Osteoblast (primary cell): ENCODE data around the gene SEPTIN12. TPM values are rescaled to one million over a fixed set of nuclear protein-coding genes. Genes with fewer than 3 reads are reported as not detected.
A peak's percentile ranks its signal among the peaks of the same experiment; 100 is the strongest.

Source experiments
- DNase-seq: peaks from one replicate; pipeline ENCODE4 v3.0.0; 2011; ENCODE audit warnings: low spot score, mixed read lengths; ENCODE audit not compliant: insufficient read length; ENCODE audit errors: missing footprints
- H2AFZ ChIP-seq: 2 replicates; pipeline ENCODE4 v1.6.0; 2011; ENCODE audit warnings: mild to moderate bottlenecking, low read length
- H3K27ac ChIP-seq: 2 replicates; pipeline ENCODE4 v1.5.1; 2011; ENCODE audit warnings: mild to moderate bottlenecking, low read depth, low read length, moderate library complexity
- H3K27me3 ChIP-seq: 2 replicates; pipeline ENCODE4 v1.6.0; 2012; ENCODE audit warnings: mild to moderate bottlenecking, control low read depth, inconsistent platforms, low read length, moderate library complexity; ENCODE audit not compliant: insufficient read depth
- H3K36me3 ChIP-seq: 2 replicates; pipeline ENCODE4 v1.5.1; 2011; ENCODE audit warnings: mild to moderate bottlenecking, low read length, control low read depth, moderate library complexity; ENCODE audit not compliant: insufficient read depth
- H3K4me1 ChIP-seq: 2 replicates; pipeline ENCODE4 v1.5.1; 2011; ENCODE audit warnings: mild to moderate bottlenecking, low read length, control low read depth, moderate library complexity; ENCODE audit not compliant: insufficient read depth
- H3K4me2 ChIP-seq: 2 replicates; pipeline ENCODE4 v1.6.0; 2011; ENCODE audit warnings: mild to moderate bottlenecking, low read length; ENCODE audit not compliant: insufficient read depth
- H3K4me3 ChIP-seq: fragments of 200-600 bp; sonication (generic); 3 replicates; pipeline ENCODE4 v1.5.1; 2012; ENCODE audit warnings: mild to moderate bottlenecking, low read length, inconsistent platforms; ENCODE audit not compliant: insufficient read depth
- H3K79me2 ChIP-seq: 2 replicates; pipeline ENCODE4 v1.6.0; 2012; ENCODE audit warnings: mild to moderate bottlenecking, low read length, control low read depth, inconsistent platforms; ENCODE audit not compliant: insufficient read depth
- H3K9me3 ChIP-seq: 2 replicates; pipeline ENCODE4 v1.5.1; 2011; ENCODE audit warnings: low read depth, low read length, control low read depth
- H4K20me1 ChIP-seq: 2 replicates; pipeline ENCODE4 v1.6.0; 2012; ENCODE audit warnings: mild to moderate bottlenecking, low read length, control low read depth; ENCODE audit not compliant: insufficient read depth
- CTCF ChIP-seq: IDR thresholded peaks from 2 replicates; pipeline ENCODE4 v1.5.1; 2011; ENCODE audit warnings: mild to moderate bottlenecking, low read depth, low read length, moderate library complexity; ENCODE audit errors: extremely low read depth
- total RNA-seq: library from RNA; depleted of rRNA; stranded (reverse); fragments of >200 nt; gene quantifications from 2 replicates; pipeline ENCODE4 v1.2.3, GENCODE V29; 2012

The SEPTIN12 gene
- total RNA-seq, 1 donor = not detected

- Histone ChIP-seq H3K9me3 (no peaks in the 10 kb centered on the region), H3K4me3 (no peak overlapping the region)
- TF ChIP-seq CTCF = no peak
Observed at GRCh38 chr16:4798456-4798855, 10.3 kb upstream of the SEPTIN12 start.

GRCh38 chr16:4797805-4798252, 9.7 kb upstream of the SEPTIN12 start:
- no peak for TF ChIP-seq CTCF
- H3K4me1 ChIP-seq = peaks cover 6% of the 10 kb centered on the region
- H2AFZ ChIP-seq = no peak overlapping the region
- no peak overlapping the region for H3K4me2 ChIP-seq
- no peaks in the 10 kb centered on the region for H3K27me3 ChIP-seq
- H3K9me3 ChIP-seq = no peaks in the 10 kb centered on the region
- H3K79me2 ChIP-seq = no peaks in the 10 kb centered on the region
- no peaks in the 10 kb centered on the region for H3K36me3 ChIP-seq
- no peaks in the 10 kb centered on the region for H4K20me1 ChIP-seq
- H3K27ac ChIP-seq = no peak overlapping the region
- H3K4me3 ChIP-seq = no peak overlapping the region
- peak; percentile 32 for DNase-seq

More at GRCh38 chr16:4798456-4798855, 10.3 kb upstream of the SEPTIN12 start:
- peaks cover 11% of the 10 kb centered on the region for H3K4me1 ChIP-seq
- no peaks in the 10 kb centered on the region for H3K79me2 ChIP-seq
- H3K27ac ChIP-seq = no peak overlapping the region
- DNase-seq = peak; percentile 46
- no peaks in the 10 kb centered on the region for H3K36me3 ChIP-seq
- H3K27me3 ChIP-seq = no peaks in the 10 kb centered on the region
- H4K20me1 ChIP-seq = no peaks in the 10 kb centered on the region
- H3K4me2 ChIP-seq = no peak overlapping the region
- no peak overlapping the region for H2AFZ ChIP-seq

- Histone ChIP-seq H3K36me3 (no peaks in the 10 kb centered on the region), H3K4me3 (no peak overlapping the region), H2AFZ (no peak overlapping the region), H3K27ac (no peak overlapping the region), H3K9me3 (no peaks in the 10 kb centered on the region), H3K79me2 (no peaks in the 10 kb centered on the region), H3K4me2 (no peak overlapping the region), H4K20me1 (no peaks in the 10 kb centered on the region), H3K27me3 (no peaks in the 10 kb centered on the region), H3K4me1 (peaks cover 6% of the 10 kb centered on the region)
- TF ChIP-seq CTCF = no peak
- peak; percentile 67 for DNase-seq
Observed at GRCh38 chr16:4796982-4797804, 9.0 kb upstream of the SEPTIN12 start.

- H3K36me3 ChIP-seq = no peaks in the 10 kb centered on the region
- no peak overlapping the region for H2AFZ ChIP-seq
- H3K79me2 ChIP-seq = no peaks in the 10 kb centered on the region
- no peak overlapping the region for H3K4me2 ChIP-seq
- H3K4me3 ChIP-seq = no peak overlapping the region
- no peak for TF ChIP-seq CTCF
- no peaks in the 10 kb centered on the region for H4K20me1 ChIP-seq
- H3K9me3 ChIP-seq = no peaks in the 10 kb centered on the region
- no peak overlapping the region for H3K27ac ChIP-seq
- no peaks in the 10 kb centered on the region for H3K27me3 ChIP-seq
- H3K4me1 ChIP-seq = no peaks in the 10 kb centered on the region
- peak; percentile 45 for DNase-seq
Observed at GRCh38 chr16:4795828-4796572, 7.9 kb upstream of the SEPTIN12 start.
